Measurements from ENCODE around the gene NREP. TPM values are rescaled to one million over a fixed set of nuclear protein-coding genes. Genes with fewer than 3 reads are reported as not detected.
A peak's percentile ranks its signal among the peaks of the same experiment; 100 is the strongest.

NREP gene
- total RNA-seq, 4 donors from 2014 or later: 2.3 to 18.2 (median 2.8) TPM

GRCh38 chr5:111765613-111766571 lies 8.9 kb upstream of the NREP start:
- Histone ChIP-seq H3K27me3 (no peaks in the 10 kb centered on the region), H3K4me3 (no peak overlapping the region), H3K9me3 (no peaks in the 10 kb centered on the region), H3K4me1 (no peaks in the 10 kb centered on the region), H3K36me3 (no peaks in the 10 kb centered on the region), H3K27ac (no peak overlapping the region)
- TF ChIP-seq POLR2A (IDR thresholded peaks at IDR 0.05) (no peak), CTCF (IDR thresholded peaks at IDR 0.05) (no peak)
- no peak for DNase-seq

DNA sequence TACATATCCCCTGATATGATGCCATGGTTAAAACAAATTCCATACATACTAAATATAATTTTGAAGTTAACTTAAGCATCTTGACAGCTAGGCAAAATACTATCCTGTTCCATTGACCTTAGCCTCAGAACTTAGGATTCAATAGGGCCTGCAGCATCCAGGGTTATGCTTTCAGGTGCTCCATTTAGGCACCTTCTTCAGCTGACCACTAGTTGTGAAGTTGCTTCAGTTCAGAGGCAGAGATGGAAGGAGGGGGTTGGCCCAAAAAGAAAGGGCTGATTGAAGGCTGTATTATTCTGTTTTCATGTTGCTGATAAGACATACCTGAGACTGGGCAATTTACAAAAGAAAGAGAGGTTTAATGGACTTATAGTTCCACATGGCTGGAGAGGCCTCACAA lies 7.0 kb upstream of the NREP start:
- TF ChIP-seq POLR2A (IDR thresholded peaks at IDR 0.05) (no peak), CTCF (IDR thresholded peaks at IDR 0.05) (no peak)
- H3K36me3 ChIP-seq: no peaks in the 10 kb centered on the region
- no peaks in the 10 kb centered on the region for H3K9me3 ChIP-seq

GRCh38 chr5:111762895-111763294 lies 5.9 kb upstream of the NREP start:
- no peaks in the 10 kb centered on the region for H3K27me3 ChIP-seq
- H3K4me3 ChIP-seq: no peak overlapping the region
- H3K36me3 ChIP-seq: no peaks in the 10 kb centered on the region
- H3K9me3 ChIP-seq: no peaks in the 10 kb centered on the region
- H3K27ac ChIP-seq: no peak overlapping the region
- no peak for DNase-seq
- H3K4me1 ChIP-seq: no peaks in the 10 kb centered on the region
- TF ChIP-seq CTCF (IDR thresholded peaks at IDR 0.05): no peak
- no peak for TF ChIP-seq POLR2A (IDR thresholded peaks at IDR 0.05)

More for the DNA sequence above, 7.0 kb upstream of the NREP start:
- no peaks in the 10 kb centered on the region for H3K4me1 ChIP-seq
- no peak overlapping the region for H3K27ac ChIP-seq
- H3K27me3 ChIP-seq: no peaks in the 10 kb centered on the region
- H3K4me3 ChIP-seq: no peak overlapping the region
- DNase-seq: no peak

- no peak for TF ChIP-seq POLR2A (IDR thresholded peaks at IDR 0.05)
These were observed 1.3 kb upstream of the NREP start for GRCh38 chr5:111758284-111758628.

GRCh38 chr5:111757355-111758283 lies 625 bp upstream of the NREP start:
- peak overlapping the region; percentile 72 to 93 (median 81) for H3K27ac ChIP-seq
- H3K36me3 ChIP-seq: no peaks in the 10 kb centered on the region
- H3K27me3 ChIP-seq: no peaks in the 10 kb centered on the region
- no peaks in the 10 kb centered on the region for H3K9me3 ChIP-seq
- peak overlapping the region; percentile 51 to 92 (median 66) for H3K4me3 ChIP-seq
- DNase-seq: peak; percentile 68 to 89 (median 88)
- TF ChIP-seq POLR2A (IDR thresholded peaks at IDR 0.05): peak in 1 of 2 donors; percentile 17
- TF ChIP-seq CTCF (IDR thresholded peaks at IDR 0.05): peak in 3 of 6 experiments; percentile 57 to 62 (median 61)
- H3K4me1 ChIP-seq: no peaks in the 10 kb centered on the region

More at GRCh38 chr5:111758284-111758628, 1.3 kb upstream of the NREP start:
- Histone ChIP-seq H3K4me1 (no peaks in the 10 kb centered on the region), H3K36me3 (no peaks in the 10 kb centered on the region), H3K27ac (peak overlapping the region; percentile 72 to 93 (median 81)), H3K27me3 (no peaks in the 10 kb centered on the region), H3K9me3 (no peaks in the 10 kb centered on the region), H3K4me3 (peak overlapping the region; percentile 51 to 92 (median 66))
- no peak for DNase-seq

All from Peyer's patch (tissue), 4 donors.